GM12801 (cell line): ENCODE data around the gene MIAT.

Experiments used
- CTCF ChIP-seq: IDR thresholded peaks from one replicate; pipeline ENCODE4 v1.5.1; 2011; ENCODE audit warnings: control low read depth; ENCODE audit not compliant: insufficient read length; ENCODE audit errors: extremely low read depth

The MIAT gene

GRCh38 chr22:26702906-26703830 is 45.8 kb downstream of the MIAT start:
- no peak for TF ChIP-seq CTCF

GRCh38 chr22:26707090-26707489 is 49.7 kb downstream of the MIAT start:
- TF ChIP-seq CTCF: no peak

- no peak for TF ChIP-seq CTCF
Observed at GRCh38 chr22:26707581-26707980, 50.2 kb downstream of the MIAT start.

GRCh38 chr22:26708256-26709009 is 51.0 kb downstream of the MIAT start:
- TF ChIP-seq CTCF: no peak

GRCh38 chr22:26709617-26710390 is 52.4 kb downstream of the MIAT start:
- TF ChIP-seq CTCF: no peak

- TF ChIP-seq CTCF: no peak
Observed at GRCh38 chr22:26711205-26711963, 54.0 kb downstream of the MIAT start.
